ENCODE results near the gene FNDC7. TPM values are rescaled to one million over a fixed set of nuclear protein-coding genes. Genes with fewer than 3 reads are reported as not detected.
"Not testable (repeated sequence)": the region's sequence is repeated elsewhere in the genome, so short reads cannot be mapped to it uniquely, and the experiment has no call there.

The FNDC7 gene
- total RNA-seq, 1 donor from 2014 or later: 0.37 TPM

DNA sequence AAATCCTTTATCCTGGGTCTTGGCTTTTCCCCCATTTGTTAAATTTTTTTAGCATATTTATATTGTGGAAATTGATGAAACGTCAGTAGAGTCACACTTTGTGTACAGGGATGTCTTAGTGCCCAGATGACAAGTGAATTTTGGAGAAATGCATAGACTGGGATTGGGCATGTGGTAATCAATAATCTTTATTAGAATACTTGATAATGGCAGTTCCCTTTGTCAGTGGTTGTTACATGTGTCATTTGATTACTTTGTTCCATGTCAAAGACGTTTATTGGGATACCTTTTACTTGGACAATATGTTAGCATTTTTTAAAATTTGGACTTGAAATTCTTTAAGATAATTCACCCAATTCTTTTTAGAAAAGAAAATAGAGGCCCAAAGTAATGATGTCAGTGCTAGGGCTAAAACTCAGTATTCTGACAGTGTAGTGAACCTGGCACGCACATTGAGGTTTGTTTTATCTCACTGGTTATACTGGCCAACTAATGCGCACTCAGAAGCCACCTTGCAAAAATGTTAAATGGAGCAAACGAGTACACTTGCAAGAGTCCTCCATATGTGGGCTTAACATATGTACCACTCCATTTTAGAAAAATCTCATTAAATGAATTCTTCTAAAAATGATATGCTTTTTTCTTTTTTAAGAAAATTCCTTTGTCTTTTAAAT is 11.4 kb upstream of the FNDC7 start:
- H3K27ac ChIP-seq: no peak overlapping the region
- Mint-ChIP-seq H3K4me1 (no peaks in the 10 kb centered on the region), H3K9me3 (no peaks in the 10 kb centered on the region), H3K4me3 (no peak overlapping the region), H3K36me3 (peaks cover 22% of the 10 kb centered on the region), H3K27ac (no peak overlapping the region), H3K27me3 (ENCODE audit: insufficient read depth, low read depth) (peaks cover 2% of the 10 kb centered on the region)
- H3F3A ChIP-seq (ENCODE audit: low read depth): peaks cover 58% of the 10 kb centered on the region
- no peak for TF ChIP-seq EZH2phosphoT487 (IDR thresholded peaks at IDR 0.05)
- no peak overlapping the region for H3K4me3 ChIP-seq
- H3K9ac ChIP-seq: no peak overlapping the region
- no peaks in the 10 kb centered on the region for H3K9me3 ChIP-seq (ENCODE audit: low read depth)
- no peak overlapping the region for H2AFZ ChIP-seq (replicated peaks)
- peaks cover 15% of the 10 kb centered on the region for H3K79me2 ChIP-seq (ENCODE audit: low read depth)
- DNase-seq (ENCODE audit: low spot score): no peak
- H3K36me3 ChIP-seq: peaks cover 41% of the 10 kb centered on the region
- H4K20me1 ChIP-seq (ENCODE audit: low read depth): peaks cover under 1% of the 10 kb centered on the region
- H3K4me2 ChIP-seq: no peak overlapping the region
- H3K4me1 ChIP-seq: no peaks in the 10 kb centered on the region
- H3K27me3 ChIP-seq: no peaks in the 10 kb centered on the region

GRCh38 chr1:108702109-108702508 is 10.6 kb upstream of the FNDC7 start:
- DNase-seq (ENCODE audit: low spot score); H3K9me3 ChIP-seq (ENCODE audit: low read depth); H3K4me3 Mint-ChIP-seq; H3K9me3 Mint-ChIP-seq; H3K27ac ChIP-seq; H3K79me2 ChIP-seq (ENCODE audit: low read depth); H2AFZ ChIP-seq (replicated peaks); H4K20me1 ChIP-seq (ENCODE audit: low read depth); H3K27ac Mint-ChIP-seq; H3K4me3 ChIP-seq; H3K9ac ChIP-seq; H3K4me1 ChIP-seq; H3K4me2 ChIP-seq; H3K27me3 ChIP-seq; H3K27me3 Mint-ChIP-seq (ENCODE audit: insufficient read depth, low read depth); H3K4me1 Mint-ChIP-seq: not testable (repeated sequence)
- peaks cover 20% of the 10 kb centered on the region for H3K36me3 Mint-ChIP-seq
- Histone ChIP-seq H3K36me3 (peaks cover 33% of the 10 kb centered on the region), H3F3A (ENCODE audit: low read depth) (peaks cover 57% of the 10 kb centered on the region)

GRCh38 chr1:108703939-108704338 is 8.8 kb upstream of the FNDC7 start:
- H3K27me3 ChIP-seq: no peaks in the 10 kb centered on the region

DNA sequence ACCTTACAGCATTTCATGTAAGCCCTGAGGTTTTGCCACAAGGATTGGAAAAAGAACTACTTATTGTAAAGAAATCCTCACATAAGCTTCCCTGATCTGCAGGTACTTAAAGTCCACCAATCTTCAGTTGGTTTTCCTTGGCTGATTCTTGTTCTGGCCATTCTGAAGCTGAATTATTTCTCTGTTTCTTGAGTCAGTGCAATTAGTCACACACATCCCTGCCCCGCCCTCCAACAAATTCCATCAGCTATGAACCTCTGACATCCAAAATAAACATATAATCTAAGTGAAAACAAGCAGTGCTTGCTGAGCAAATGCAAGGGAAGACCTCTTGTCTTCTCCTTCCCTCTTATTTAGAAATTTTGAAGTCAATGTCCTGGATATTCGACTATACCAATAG is 8.2 kb upstream of the FNDC7 start:
- H2AFZ ChIP-seq (replicated peaks): no peak overlapping the region
- no peaks in the 10 kb centered on the region for H4K20me1 ChIP-seq (ENCODE audit: low read depth)
- no peaks in the 10 kb centered on the region for H3K9me3 Mint-ChIP-seq
- no peaks in the 10 kb centered on the region for H3K79me2 ChIP-seq (ENCODE audit: low read depth)
- H3K27ac ChIP-seq: no peak overlapping the region
- DNase-seq (ENCODE audit: low spot score): no peak
- no peaks in the 10 kb centered on the region for H3K4me1 ChIP-seq
- no peak overlapping the region for H3K9ac ChIP-seq
- no peak for TF ChIP-seq EZH2 (IDR thresholded peaks at IDR 0.05)
- no peak for TF ChIP-seq EZH2phosphoT487 (IDR thresholded peaks at IDR 0.05)
- no peak for TF ChIP-seq CTCF (IDR thresholded peaks at IDR 0.05)
- no peak overlapping the region for H3K4me2 ChIP-seq
- H3K36me3 Mint-ChIP-seq: peaks cover 6% of the 10 kb centered on the region
- no peaks in the 10 kb centered on the region for H3K9me3 ChIP-seq (ENCODE audit: low read depth)
- H3K4me1 Mint-ChIP-seq: no peaks in the 10 kb centered on the region
- no peaks in the 10 kb centered on the region for H3K27me3 ChIP-seq
- H3K4me3 Mint-ChIP-seq: no peak overlapping the region
- no peak overlapping the region for H3K4me3 ChIP-seq
- peaks cover 2% of the 10 kb centered on the region for H3K27me3 Mint-ChIP-seq (ENCODE audit: insufficient read depth, low read depth)
- H3K27ac Mint-ChIP-seq: no peak overlapping the region
- peaks cover 33% of the 10 kb centered on the region for H3F3A ChIP-seq (ENCODE audit: low read depth)
- H3K36me3 ChIP-seq: peaks cover 12% of the 10 kb centered on the region

More at GRCh38 chr1:108703939-108704338, 8.8 kb upstream of the FNDC7 start:
- Histone ChIP-seq H3K4me3 (no peak overlapping the region), H3K9me3 (ENCODE audit: low read depth) (no peaks in the 10 kb centered on the region), H3K4me2 (no peak overlapping the region), H3K4me1 (no peaks in the 10 kb centered on the region), H3F3A (ENCODE audit: low read depth) (peaks cover 38% of the 10 kb centered on the region), H3K79me2 (ENCODE audit: low read depth) (no peaks in the 10 kb centered on the region), H3K9ac (no peak overlapping the region), H3K36me3 (peaks cover 14% of the 10 kb centered on the region), H2AFZ (replicated peaks) (no peak overlapping the region), H3K27ac (no peak overlapping the region), H4K20me1 (ENCODE audit: low read depth) (no peaks in the 10 kb centered on the region)
- H3K4me1 Mint-ChIP-seq: no peaks in the 10 kb centered on the region
- H3K27ac Mint-ChIP-seq: no peak overlapping the region
- H3K36me3 Mint-ChIP-seq: peaks cover 12% of the 10 kb centered on the region
- TF ChIP-seq EZH2phosphoT487 (IDR thresholded peaks at IDR 0.05) (no peak), CTCF (IDR thresholded peaks at IDR 0.05) (no peak), EZH2 (IDR thresholded peaks at IDR 0.05) (no peak)
- no peaks in the 10 kb centered on the region for H3K9me3 Mint-ChIP-seq
- no peak for DNase-seq (ENCODE audit: low spot score)
- no peak overlapping the region for H3K4me3 Mint-ChIP-seq
- peaks cover 2% of the 10 kb centered on the region for H3K27me3 Mint-ChIP-seq (ENCODE audit: insufficient read depth, low read depth)
